Measurements from ENCODE around the gene SQSTM1. TPM values are rescaled to one million over a fixed set of nuclear protein-coding genes. Genes with fewer than 3 reads are reported as not detected.

SQSTM1 gene
- total RNA-seq, 3 donors from 2014 or later (not counting 1 experiment from before 2014, with no cell fraction given) = 474 to 707 (median 657) TPM

DNA sequence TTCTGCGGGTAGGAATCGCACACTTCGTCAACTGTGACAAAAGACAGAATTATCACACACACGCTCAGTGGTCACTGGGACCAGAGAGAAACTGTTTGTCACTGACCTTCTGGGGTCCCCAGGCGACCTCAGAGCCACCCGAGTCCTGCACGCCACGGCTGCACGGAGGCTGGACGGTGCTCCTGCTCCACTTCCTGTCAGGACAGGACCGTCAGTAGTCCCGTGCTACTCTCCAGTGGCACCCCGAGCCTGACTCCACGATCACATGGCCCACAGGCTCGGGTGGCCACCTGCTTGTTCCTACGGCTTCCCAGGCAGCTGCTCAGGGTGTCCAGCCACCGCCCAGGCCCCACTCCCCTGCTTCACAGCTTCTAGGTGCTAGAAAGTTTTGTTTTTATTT is 20.1 kb downstream of the SQSTM1 start:
- 90% methylated on average over 17 of the region's 17 CpGs for WGBS (ENCODE audit: insufficient coverage)
- Histone ChIP-seq H3K27me3 (ENCODE audit: control insufficient read depth, insufficient read depth, low read length) (no peaks in the 10 kb centered on the region), H3K36me3 (ENCODE audit: control insufficient read depth, insufficient read depth, low read length) (peaks cover 37% of the 10 kb centered on the region), H3K4me1 (ENCODE audit: control insufficient read depth, insufficient read depth, low read length) (peaks cover 20% of the 10 kb centered on the region), H3K4me3 (ENCODE audit: low read length) (no peak overlapping the region), H3K9me3 (ENCODE audit: control insufficient read depth, insufficient read depth, low read length) (no peaks in the 10 kb centered on the region), H3K27ac (ENCODE audit: low read length) (no peak overlapping the region)
- Mint-ChIP-seq H3K4me1 (peaks cover 17 to 21% of the 10 kb centered on the region in 2 donors), H3K36me3 (peaks cover 10% of the 10 kb centered on the region), H3K27me3 (ENCODE audit: low read depth in 2 of 2) (no peaks in the 10 kb centered on the region), H3K9me3 (peaks cover 0 to 3% of the 10 kb centered on the region in 2 donors), H3K4me3 (peak overlapping the region; percentile 49), H3K27ac (peak overlapping the region in 1 of 2 donors; percentile 91)
- ATAC-seq = no peak
- intact Hi-C loops (cut with micrococcal nuclease) = no loop called here
- DNase-seq = no peak
- TF ChIP-seq, protein P1, sequence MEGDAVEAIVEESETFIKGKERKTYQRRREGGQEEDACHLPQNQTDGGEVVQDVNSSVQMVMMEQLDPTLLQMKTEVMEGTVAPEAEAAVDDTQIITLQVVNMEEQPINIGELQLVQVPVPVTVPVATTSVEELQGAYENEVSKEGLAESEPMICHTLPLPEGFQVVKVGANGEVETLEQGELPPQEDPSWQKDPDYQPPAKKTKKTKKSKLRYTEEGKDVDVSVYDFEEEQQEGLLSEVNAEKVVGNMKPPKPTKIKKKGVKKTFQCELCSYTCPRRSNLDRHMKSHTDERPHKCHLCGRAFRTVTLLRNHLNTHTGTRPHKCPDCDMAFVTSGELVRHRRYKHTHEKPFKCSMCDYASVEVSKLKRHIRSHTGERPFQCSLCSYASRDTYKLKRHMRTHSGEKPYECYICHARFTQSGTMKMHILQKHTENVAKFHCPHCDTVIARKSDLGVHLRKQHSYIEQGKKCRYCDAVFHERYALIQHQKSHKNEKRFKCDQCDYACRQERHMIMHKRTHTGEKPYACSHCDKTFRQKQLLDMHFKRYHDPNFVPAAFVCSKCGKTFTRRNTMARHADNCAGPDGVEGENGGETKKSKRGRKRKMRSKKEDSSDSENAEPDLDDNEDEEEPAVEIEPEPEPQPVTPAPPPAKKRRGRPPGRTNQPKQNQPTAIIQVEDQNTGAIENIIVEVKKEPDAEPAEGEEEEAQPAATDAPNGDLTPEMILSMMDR (IDR thresholded peaks at IDR 0.05) = no peak

- H3K27ac Mint-ChIP-seq = peak overlapping the region in 1 of 2 donors; percentile 91
- H3K36me3 Mint-ChIP-seq = peaks cover 2% of the 10 kb centered on the region
These were observed 20.9 kb downstream of the SQSTM1 start for GRCh38 chr5:179841621-179842020.

DNA sequence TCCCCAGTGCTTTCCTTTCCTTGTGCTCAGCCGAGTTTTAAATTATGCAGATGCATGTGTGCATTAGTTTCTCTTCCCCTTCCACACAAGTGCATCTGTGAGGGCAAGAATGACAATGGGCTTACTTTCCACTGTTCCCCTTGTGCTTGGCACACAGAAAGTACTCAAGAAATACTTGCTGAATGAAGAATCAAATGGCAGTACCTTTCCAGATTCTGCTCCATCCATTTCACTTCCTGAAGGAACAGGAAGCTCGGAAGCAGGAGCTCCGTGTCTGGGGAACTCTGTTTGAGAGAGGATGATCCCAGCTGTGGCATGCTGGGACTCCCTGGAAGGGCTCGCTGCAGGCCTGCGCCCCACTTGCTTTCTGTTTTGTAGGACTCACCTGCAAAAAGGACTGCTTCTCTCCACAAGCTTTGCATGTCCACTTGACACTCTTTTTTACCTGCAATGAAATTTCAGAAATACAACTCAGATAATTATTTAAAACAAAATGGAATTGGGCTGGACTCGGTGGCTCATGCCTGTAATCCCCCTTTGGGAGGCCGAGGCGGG is 32.4 kb downstream of the SQSTM1 start:
- Mint-ChIP-seq H3K9me3 (no peaks in the 10 kb centered on the region), H3K4me3 (no peak overlapping the region), H3K4me1 (peaks cover 5% of the 10 kb centered on the region in 2 donors), H3K27ac (no peak overlapping the region), H3K27me3 (ENCODE audit: low read depth in 2 of 2) (no peaks in the 10 kb centered on the region), H3K36me3 (no peaks in the 10 kb centered on the region)
- 86% methylated on average over 8 of the region's 8 CpGs for WGBS (ENCODE audit: insufficient coverage)
- H3K4me3 ChIP-seq (ENCODE audit: low read length) = no peak overlapping the region
- H3K9me3 ChIP-seq (ENCODE audit: control insufficient read depth, insufficient read depth, low read length) = no peaks in the 10 kb centered on the region
- ATAC-seq = no peak
- peaks cover 29% of the 10 kb centered on the region for H3K36me3 ChIP-seq (ENCODE audit: control insufficient read depth, insufficient read depth, low read length)
- intact Hi-C loops (cut with micrococcal nuclease) = no loop called here
- DNase-seq = no peak
- H3K4me1 ChIP-seq (ENCODE audit: control insufficient read depth, insufficient read depth, low read length) = peaks cover 13% of the 10 kb centered on the region
- TF ChIP-seq, protein P1 (IDR thresholded peaks at IDR 0.05) = no peak
- no peaks in the 10 kb centered on the region for H3K27me3 ChIP-seq (ENCODE audit: control insufficient read depth, insufficient read depth, low read length)
- H3K27ac ChIP-seq (ENCODE audit: low read length) = no peak overlapping the region

More at GRCh38 chr5:179841621-179842020, 20.9 kb downstream of the SQSTM1 start:
- WGBS (ENCODE audit: insufficient coverage) = 95% methylated on average over 9 of the region's 9 CpGs
- peaks cover 0 to 3% of the 10 kb centered on the region in 2 donors for H3K9me3 Mint-ChIP-seq
- DNase-seq (no peak), ATAC-seq (no peak)
- H3K4me1 Mint-ChIP-seq = peaks cover 9 to 12% of the 10 kb centered on the region in 2 donors
- peak overlapping the region; percentile 59 for H3K4me3 Mint-ChIP-seq
- no peak overlapping the region for H3K4me3 ChIP-seq (ENCODE audit: low read length)
- H3K27me3 ChIP-seq (ENCODE audit: control insufficient read depth, insufficient read depth, low read length) = no peaks in the 10 kb centered on the region
- TF ChIP-seq, protein P1 (IDR thresholded peaks at IDR 0.05) = no peak
- H3K4me1 ChIP-seq (ENCODE audit: control insufficient read depth, insufficient read depth, low read length) = peaks cover 12% of the 10 kb centered on the region
- H3K27me3 Mint-ChIP-seq (ENCODE audit: low read depth in 2 of 2) = no peaks in the 10 kb centered on the region
- no peaks in the 10 kb centered on the region for H3K9me3 ChIP-seq (ENCODE audit: control insufficient read depth, insufficient read depth, low read length)
- peaks cover 29% of the 10 kb centered on the region for H3K36me3 ChIP-seq (ENCODE audit: control insufficient read depth, insufficient read depth, low read length)
- H3K27ac ChIP-seq (ENCODE audit: low read length) = no peak overlapping the region
- intact Hi-C loops (cut with micrococcal nuclease) = no loop called here

DNA sequence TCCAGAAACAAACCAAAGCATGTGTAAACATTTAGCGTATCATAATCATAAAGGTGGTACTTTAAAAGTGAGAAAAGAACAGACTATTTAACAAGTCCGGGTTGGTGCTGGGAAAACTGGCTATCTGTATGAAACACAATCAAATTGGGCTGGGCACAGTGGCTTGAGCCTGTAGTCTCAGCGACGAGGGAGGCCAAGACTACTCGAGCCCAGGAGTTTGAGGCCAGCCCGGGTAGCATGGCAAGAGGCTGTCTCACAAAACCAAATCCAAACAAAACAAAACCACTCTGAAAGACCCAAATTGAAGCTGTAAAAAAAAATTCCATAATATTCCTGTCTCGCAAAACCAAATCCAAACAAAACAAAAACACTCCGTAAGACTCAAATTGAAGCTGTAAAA is 33.7 kb downstream of the SQSTM1 start:
- no peaks in the 10 kb centered on the region for H3K9me3 ChIP-seq (ENCODE audit: control insufficient read depth, insufficient read depth, low read length)
- peaks cover 22% of the 10 kb centered on the region for H3K36me3 ChIP-seq (ENCODE audit: control insufficient read depth, insufficient read depth, low read length)
- H3K36me3 Mint-ChIP-seq = no peaks in the 10 kb centered on the region
- H3K4me1 Mint-ChIP-seq = peaks cover 8 to 15% of the 10 kb centered on the region in 2 donors
- no peaks in the 10 kb centered on the region for H3K9me3 Mint-ChIP-seq
- H3K27ac Mint-ChIP-seq = no peak overlapping the region
- H3K4me3 Mint-ChIP-seq = no peak overlapping the region
- H3K27me3 ChIP-seq (ENCODE audit: control insufficient read depth, insufficient read depth, low read length) = no peaks in the 10 kb centered on the region
- ATAC-seq (no peak), DNase-seq (no peak)
- H3K27me3 Mint-ChIP-seq (ENCODE audit: low read depth in 2 of 2) = no peaks in the 10 kb centered on the region
- no peak overlapping the region for H3K27ac ChIP-seq (ENCODE audit: low read length)
- intact Hi-C loops (cut with micrococcal nuclease) = no loop called here
- peaks cover 15% of the 10 kb centered on the region for H3K4me1 ChIP-seq (ENCODE audit: control insufficient read depth, insufficient read depth, low read length)
- H3K4me3 ChIP-seq (ENCODE audit: low read length) = no peak overlapping the region
- TF ChIP-seq, protein P1 (IDR thresholded peaks at IDR 0.05) = no peak
- 96% methylated on average over 7 of the region's 8 CpGs for WGBS (ENCODE audit: insufficient coverage)
